Measurements from ENCODE around the gene ZFAND2A. TPM values are rescaled to one million over a fixed set of nuclear protein-coding genes. Genes with fewer than 3 reads are reported as not detected.

ZFAND2A gene
- total RNA-seq, 2 donors from 2014 or later: 27.1 to 27.7 TPM

- Mint-ChIP-seq H3K9me3 (no peaks in the 10 kb centered on the region), H3K27ac (no peak overlapping the region), H3K4me3 (no peak overlapping the region), H3K27me3 (no peaks in the 10 kb centered on the region), H3K36me3 (ENCODE audit: low read depth) (no peaks in the 10 kb centered on the region), H3K4me1 (peaks cover 7% of the 10 kb centered on the region)
- ATAC-seq (replicated peaks): no peak
These were observed 54.8 kb downstream of the ZFAND2A start for GRCh38 chr7:1105189-1105588.

GRCh38 chr7:1104516-1105179 is 55.3 kb downstream of the ZFAND2A start:
- no peak for ATAC-seq (replicated peaks)
- Mint-ChIP-seq H3K4me1 (peaks cover 7% of the 10 kb centered on the region), H3K27ac (no peak overlapping the region), H3K9me3 (no peaks in the 10 kb centered on the region), H3K36me3 (ENCODE audit: low read depth) (no peaks in the 10 kb centered on the region), H3K27me3 (no peaks in the 10 kb centered on the region), H3K4me3 (no peak overlapping the region)

- peak; percentile 12 for ATAC-seq (replicated peaks)
- H3K27ac Mint-ChIP-seq: peak overlapping the region; percentile 87
- no peaks in the 10 kb centered on the region for H3K9me3 Mint-ChIP-seq
- no peaks in the 10 kb centered on the region for H3K27me3 Mint-ChIP-seq
- peak overlapping the region; percentile 70 for H3K4me3 Mint-ChIP-seq
- H3K4me1 Mint-ChIP-seq: peaks cover 7% of the 10 kb centered on the region
- no peaks in the 10 kb centered on the region for H3K36me3 Mint-ChIP-seq (ENCODE audit: low read depth)
These were observed 56.0 kb downstream of the ZFAND2A start for GRCh38 chr7:1103789-1104515.

- Mint-ChIP-seq H3K4me3 (peak overlapping the region; percentile 70), H3K27me3 (no peaks in the 10 kb centered on the region), H3K9me3 (no peaks in the 10 kb centered on the region), H3K4me1 (peaks cover 7% of the 10 kb centered on the region), H3K36me3 (ENCODE audit: low read depth) (peaks cover 3% of the 10 kb centered on the region), H3K27ac (peak overlapping the region; percentile 87)
- peak; percentile 85 for ATAC-seq (replicated peaks)
These were observed 56.8 kb downstream of the ZFAND2A start for GRCh38 chr7:1103009-1103788.

Other genes starting within 250 kb of the ZFAND2A start
- 10 to 100 TPM in 1 of 2 donors, 1 to 10 TPM in 1; 2.3 to 23.7 TPM for gene ADAP1, start 205.5 kb downstream of the ZFAND2A start, total RNA-seq
- gene COX19, start 184.6 kb downstream of the ZFAND2A start, total RNA-seq: 10 to 100 TPM; 13.7 to 20.8 TPM
- not detected for gene CYP2W1, start 177.0 kb downstream of the ZFAND2A start, total RNA-seq
- 10 to 100 TPM in 1 of 2 donors, 1 to 10 TPM in 1; 2.0 to 14.9 TPM for gene GPR146, start 115.7 kb downstream of the ZFAND2A start, total RNA-seq
- gene GPER1, start 72.1 kb downstream of the ZFAND2A start, total RNA-seq: 1 to 10 TPM in 1 of 2 donors, under 1 TPM in 1; 0.24 to 1.1 TPM
- gene UNCX, start 72.7 kb upstream of the ZFAND2A start, total RNA-seq: not detected